Measurements from ENCODE around the gene SLC22A23.

SLC22A23 gene

GRCh38 chr6:3451498-3451897 is 5.4 kb downstream of the SLC22A23 start:
- no peak for FAIRE-seq
- TF ChIP-seq, protein P1, sequence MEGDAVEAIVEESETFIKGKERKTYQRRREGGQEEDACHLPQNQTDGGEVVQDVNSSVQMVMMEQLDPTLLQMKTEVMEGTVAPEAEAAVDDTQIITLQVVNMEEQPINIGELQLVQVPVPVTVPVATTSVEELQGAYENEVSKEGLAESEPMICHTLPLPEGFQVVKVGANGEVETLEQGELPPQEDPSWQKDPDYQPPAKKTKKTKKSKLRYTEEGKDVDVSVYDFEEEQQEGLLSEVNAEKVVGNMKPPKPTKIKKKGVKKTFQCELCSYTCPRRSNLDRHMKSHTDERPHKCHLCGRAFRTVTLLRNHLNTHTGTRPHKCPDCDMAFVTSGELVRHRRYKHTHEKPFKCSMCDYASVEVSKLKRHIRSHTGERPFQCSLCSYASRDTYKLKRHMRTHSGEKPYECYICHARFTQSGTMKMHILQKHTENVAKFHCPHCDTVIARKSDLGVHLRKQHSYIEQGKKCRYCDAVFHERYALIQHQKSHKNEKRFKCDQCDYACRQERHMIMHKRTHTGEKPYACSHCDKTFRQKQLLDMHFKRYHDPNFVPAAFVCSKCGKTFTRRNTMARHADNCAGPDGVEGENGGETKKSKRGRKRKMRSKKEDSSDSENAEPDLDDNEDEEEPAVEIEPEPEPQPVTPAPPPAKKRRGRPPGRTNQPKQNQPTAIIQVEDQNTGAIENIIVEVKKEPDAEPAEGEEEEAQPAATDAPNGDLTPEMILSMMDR (IDR thresholded peaks at IDR 0.05; ENCODE audit: insufficient read depth, missing control alignments): no peak
- DNase-seq (ENCODE audit: insufficient read length, low spot score): no peak

DNA sequence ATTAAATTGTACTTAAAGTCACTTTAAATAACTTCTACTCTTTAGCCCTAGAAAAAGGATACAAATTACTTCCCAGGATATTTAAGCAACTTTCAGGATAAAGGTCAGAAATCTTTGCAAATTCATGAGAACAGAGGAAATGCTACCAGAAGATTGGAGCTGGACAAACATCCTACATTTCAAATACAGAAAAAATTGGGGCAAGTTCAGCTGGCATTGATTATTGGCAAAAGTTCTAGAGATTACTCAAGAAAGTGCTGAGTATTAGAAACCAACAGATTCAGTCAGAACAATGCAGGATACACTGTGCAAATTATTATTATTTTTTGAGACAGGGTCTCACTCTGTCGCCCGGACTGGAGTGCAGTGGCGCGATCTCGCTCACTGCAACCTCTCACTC is 6.0 kb downstream of the SLC22A23 start:
- FAIRE-seq (no peak), DNase-seq (ENCODE audit: insufficient read length, low spot score) (no peak)
- TF ChIP-seq, protein P1 (IDR thresholded peaks at IDR 0.05; ENCODE audit: insufficient read depth, missing control alignments): no peak

GRCh38 chr6:3449750-3450305 is 7.0 kb downstream of the SLC22A23 start:
- no peak for DNase-seq (ENCODE audit: insufficient read length, low spot score)
- no peak for FAIRE-seq
- TF ChIP-seq, protein P1 (IDR thresholded peaks at IDR 0.05; ENCODE audit: insufficient read depth, missing control alignments): no peak

- FAIRE-seq: no peak
- TF ChIP-seq, protein P1 (IDR thresholded peaks at IDR 0.05; ENCODE audit: insufficient read depth, missing control alignments): no peak
- DNase-seq (ENCODE audit: insufficient read length, low spot score): no peak
Measured at GRCh38 chr6:3449321-3449720, 7.5 kb downstream of the SLC22A23 start.

- no peak for FAIRE-seq
- DNase-seq (ENCODE audit: insufficient read length, low spot score): no peak
- TF ChIP-seq, protein P1 (IDR thresholded peaks at IDR 0.05; ENCODE audit: insufficient read depth, missing control alignments): no peak
Measured at GRCh38 chr6:3447005-3447404, 9.8 kb downstream of the SLC22A23 start.

GRCh38 chr6:3446184-3446583 is 10.7 kb downstream of the SLC22A23 start:
- DNase-seq (ENCODE audit: insufficient read length, low spot score): no peak
- TF ChIP-seq, protein P1 (IDR thresholded peaks at IDR 0.05; ENCODE audit: insufficient read depth, missing control alignments): no peak
- FAIRE-seq: no peak

- TF ChIP-seq, protein P1 (IDR thresholded peaks at IDR 0.05; ENCODE audit: insufficient read depth, missing control alignments): no peak
- DNase-seq (ENCODE audit: insufficient read length, low spot score): no peak
- FAIRE-seq: no peak
Measured at GRCh38 chr6:3444276-3445088, 12.4 kb downstream of the SLC22A23 start.

Measured in D721Med (cell line).